ENCODE measurements around the gene MACROD1. TPM values are rescaled to one million over a fixed set of nuclear protein-coding genes. Genes with fewer than 3 reads are reported as not detected.

Gene MACROD1
- total RNA-seq, 1 experiment from 2014 or later: 36.9 TPM

DNA sequence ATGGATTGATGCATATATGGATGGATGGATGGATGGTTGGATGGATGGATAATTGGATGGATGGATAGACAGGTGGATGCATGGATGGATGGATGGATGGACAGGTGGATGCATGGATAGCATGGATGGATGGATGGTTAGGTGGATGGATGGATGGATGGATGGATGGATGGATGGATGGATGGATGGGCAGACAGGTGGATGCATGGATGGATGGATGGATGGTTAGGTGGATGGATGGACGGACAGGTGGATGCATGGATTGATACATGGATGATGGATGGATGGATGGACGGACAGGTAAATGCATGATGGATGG, 52.5 kb downstream of the MACROD1 start:
- ChIA-PET POLR2A (no interaction called here), CTCF (no interaction called here)
- H3K27ac Mint-ChIP-seq: no peak overlapping the region
- H3K36me3 Mint-ChIP-seq: peaks cover 5% of the 10 kb centered on the region; the same call in 1 of the 2 replicates
- H3K27me3 Mint-ChIP-seq (ENCODE audit: low read depth): peaks cover 28% of the 10 kb centered on the region
- H3K4me1 Mint-ChIP-seq: no peaks in the 10 kb centered on the region
- no peaks in the 10 kb centered on the region for H3K9me3 Mint-ChIP-seq
- H3K4me3 Mint-ChIP-seq: no peak overlapping the region
- ATAC-seq (no peak), DNase-seq (ENCODE audit: low spot score) (no peak)
- TF ChIP-seq PRRX2 (CRISPR knock-in tag; IDR thresholded peaks at IDR 0.05): no peak
- no peak for TF ChIP-seq ZNF138 (CRISPR knock-in tag; conservative IDR thresholded peaks at IDR 0.05)
- no peak for TF ChIP-seq OVOL2 (CRISPR knock-in tag; IDR thresholded peaks at IDR 0.05; ENCODE audit: borderline replicate concordance)
- no peak for TF ChIP-seq AR (CRISPR knock-in tag; IDR thresholded peaks at IDR 0.05)
- TF ChIP-seq NFATC4 (CRISPR knock-in tag; IDR thresholded peaks at IDR 0.05): no peak

- no peak for ATAC-seq
- no peak overlapping the region for H3K4me3 Mint-ChIP-seq
- TF ChIP-seq ZSCAN18 (CRISPR knock-in tag; IDR thresholded peaks at IDR 0.05) (no peak), PRRX2 (CRISPR knock-in tag; IDR thresholded peaks at IDR 0.05) (no peak), ZNF138 (CRISPR knock-in tag; conservative IDR thresholded peaks at IDR 0.05) (no peak), NR3C1 (CRISPR knock-in tag; conservative IDR thresholded peaks at IDR 0.05; ENCODE audit: low read depth) (no peak), SMAD4 (CRISPR knock-in tag; IDR thresholded peaks at IDR 0.05) (no peak), SMAD3 (CRISPR knock-in tag; IDR thresholded peaks at IDR 0.05; ENCODE audit: borderline replicate concordance) (no peak), ZNF423 (CRISPR knock-in tag; IDR thresholded peaks at IDR 0.05) (no peak), HMGA2 (CRISPR knock-in tag; IDR thresholded peaks at IDR 0.05) (no peak)
- TF ChIP-seq, protein P1, sequence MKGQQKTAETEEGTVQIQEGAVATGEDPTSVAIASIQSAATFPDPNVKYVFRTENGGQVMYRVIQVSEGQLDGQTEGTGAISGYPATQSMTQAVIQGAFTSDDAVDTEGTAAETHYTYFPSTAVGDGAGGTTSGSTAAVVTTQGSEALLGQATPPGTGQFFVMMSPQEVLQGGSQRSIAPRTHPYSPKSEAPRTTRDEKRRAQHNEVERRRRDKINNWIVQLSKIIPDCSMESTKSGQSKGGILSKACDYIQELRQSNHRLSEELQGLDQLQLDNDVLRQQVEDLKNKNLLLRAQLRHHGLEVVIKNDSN (CRISPR knock-in tag; IDR thresholded peaks at IDR 0.05): no peak
- TF ChIP-seq, protein P2, sequence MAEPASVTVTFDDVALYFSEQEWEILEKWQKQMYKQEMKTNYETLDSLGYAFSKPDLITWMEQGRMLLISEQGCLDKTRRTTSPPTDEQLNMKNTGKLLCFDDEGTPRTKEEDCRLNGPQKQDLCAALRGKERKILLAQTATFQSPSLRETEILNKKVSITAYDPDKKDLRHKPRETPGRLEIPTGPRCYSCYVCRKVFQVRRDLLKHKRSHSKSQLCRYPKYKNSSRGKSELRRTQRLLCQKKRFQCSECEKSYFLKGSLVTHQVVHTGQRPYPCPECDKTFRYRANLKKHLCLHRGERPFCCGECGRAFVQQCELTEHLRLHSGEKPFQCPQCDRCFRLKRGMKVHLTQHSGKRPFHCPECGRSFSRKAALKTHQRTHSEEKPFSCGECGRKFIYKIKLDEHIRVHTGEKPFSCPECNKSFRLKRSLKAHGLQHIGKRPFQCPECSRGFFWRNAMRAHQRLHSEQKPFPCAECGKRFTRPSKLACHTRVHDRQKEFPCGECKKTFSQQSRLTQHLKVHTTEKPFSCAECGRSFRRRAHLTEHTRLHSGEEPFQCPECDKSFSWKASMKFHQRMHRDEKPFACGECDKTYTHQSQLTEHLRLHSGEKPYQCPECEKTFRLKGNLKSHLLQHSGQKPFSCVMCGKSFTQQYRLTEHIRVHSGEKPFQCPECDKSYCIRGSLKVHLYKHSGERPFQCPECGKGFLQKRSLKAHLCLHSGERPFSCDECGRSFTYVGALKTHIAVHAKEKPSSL (CRISPR knock-in tag; conservative IDR thresholded peaks at IDR 0.05): no peak
- TF ChIP-seq, protein P3, sequence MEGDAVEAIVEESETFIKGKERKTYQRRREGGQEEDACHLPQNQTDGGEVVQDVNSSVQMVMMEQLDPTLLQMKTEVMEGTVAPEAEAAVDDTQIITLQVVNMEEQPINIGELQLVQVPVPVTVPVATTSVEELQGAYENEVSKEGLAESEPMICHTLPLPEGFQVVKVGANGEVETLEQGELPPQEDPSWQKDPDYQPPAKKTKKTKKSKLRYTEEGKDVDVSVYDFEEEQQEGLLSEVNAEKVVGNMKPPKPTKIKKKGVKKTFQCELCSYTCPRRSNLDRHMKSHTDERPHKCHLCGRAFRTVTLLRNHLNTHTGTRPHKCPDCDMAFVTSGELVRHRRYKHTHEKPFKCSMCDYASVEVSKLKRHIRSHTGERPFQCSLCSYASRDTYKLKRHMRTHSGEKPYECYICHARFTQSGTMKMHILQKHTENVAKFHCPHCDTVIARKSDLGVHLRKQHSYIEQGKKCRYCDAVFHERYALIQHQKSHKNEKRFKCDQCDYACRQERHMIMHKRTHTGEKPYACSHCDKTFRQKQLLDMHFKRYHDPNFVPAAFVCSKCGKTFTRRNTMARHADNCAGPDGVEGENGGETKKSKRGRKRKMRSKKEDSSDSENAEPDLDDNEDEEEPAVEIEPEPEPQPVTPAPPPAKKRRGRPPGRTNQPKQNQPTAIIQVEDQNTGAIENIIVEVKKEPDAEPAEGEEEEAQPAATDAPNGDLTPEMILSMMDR (IDR thresholded peaks at IDR 0.05): no peak
- no peaks in the 10 kb centered on the region for H3K4me1 Mint-ChIP-seq
- ChIA-PET CTCF (no interaction called here), POLR2A (no interaction called here)
- DNase-seq (ENCODE audit: low spot score): no peak
- H3K27ac Mint-ChIP-seq: no peak overlapping the region
- peaks cover 5% of the 10 kb centered on the region; the same call in 1 of the 2 replicates for H3K36me3 Mint-ChIP-seq
- H3K27me3 Mint-ChIP-seq (ENCODE audit: low read depth): peaks cover 29% of the 10 kb centered on the region
- no peaks in the 10 kb centered on the region for H3K9me3 Mint-ChIP-seq
These were observed 53.0 kb downstream of the MACROD1 start for GRCh38 chr11:64112771-64113461.

Measured in WTC11 (cell line).